Mucosa of descending colon (tissue), 3 donors: ENCODE data around the gene RNF115. TPM values are rescaled to one million over a fixed set of nuclear protein-coding genes. Genes with fewer than 3 reads are reported as not detected.

Source experiments
- ATAC-seq: fragments of 200-7000 bp; cut with Tn5 transposase; one replicate; pipeline ENCODE4 v1.9.1; 2020; ENCODE audit warnings: mild to moderate bottlenecking, moderate library complexity
- DNase-seq, 3 donors: peaks; one replicate each; pipeline ENCODE4 v3.0.0-alpha.2; 2020
- H3K36me3 ChIP-seq: fragments of 200-600 bp; one replicate; pipeline ENCODE4 v1.8.0; 2021; ENCODE audit warnings: low read depth, mild to moderate bottlenecking
- H3K4me1 ChIP-seq: fragments of 200-600 bp; one replicate; pipeline ENCODE4 v1.8.0; 2021; ENCODE audit warnings: low read depth, mild to moderate bottlenecking
- H3K4me3 ChIP-seq: fragments of 200-600 bp; one replicate; pipeline ENCODE4 v1.8.0; 2021; ENCODE audit warnings: mild to moderate bottlenecking
- H3K9me3 ChIP-seq: fragments of 200-600 bp; one replicate; pipeline ENCODE4 v1.8.0; 2021; ENCODE audit warnings: mild to moderate bottlenecking
- CTCF ChIP-seq: fragments of 200-600 bp; IDR thresholded peaks from one replicate; pipeline ENCODE4 v1.8.0; 2022; ENCODE audit warnings: antibody characterized with exemption, mild to moderate bottlenecking
- intact Hi-C, 2 donors: fragments of 100-400 bp; cut with DNase I in 1 of 2; cut with micrococcal nuclease in 1 of 2; formaldehyde crosslinking; loops; one replicate each; pipeline versions ENCODE4 v1.11.0 to v1.11.1; 2022; cut with DNase I, micrococcal nuclease
- total RNA-seq, 3 donors: library from RNA; stranded (reverse); fragmentation: NEBNext Ultra II Directional in 2 of 3; extraction: Animal tissue kit (Norgen Biotek cat#: 25700) in 2 of 3; gene quantifications; one replicate each; pipeline versions ENCODE4 v1.2.1 to v1.2.4, GENCODE V29; 2021 to 2023
- donor health status: DM: no; HTN: no; CAD: no; lungs with moderate emphysema.
- donor health status: DM: no; HTN: no; CAD: no.
- donor health status: DM: no; HTN: yes; CAD: no.

Gene RNF115
- total RNA-seq, 3 donors from 2014 or later = 8.3 to 13.6 (median 8.8) TPM

- TF ChIP-seq CTCF = no peak
- no peaks in the 10 kb centered on the region for H3K9me3 ChIP-seq
- peaks cover 4% of the 10 kb centered on the region for H3K4me1 ChIP-seq
- H3K36me3 ChIP-seq = no peaks in the 10 kb centered on the region
- intact Hi-C loops = no loop called here
- peak; percentile 90 to 94 (median 93) for DNase-seq
- ATAC-seq = peak; percentile 84
- peak overlapping the region; percentile 63 for H3K4me3 ChIP-seq
Measured at GRCh38 chr1:145859491-145860023, 35.7 kb upstream of the RNF115 start.

- no peaks in the 10 kb centered on the region for H3K36me3 ChIP-seq
- TF ChIP-seq CTCF = no peak
- H3K4me1 ChIP-seq = peaks cover 4% of the 10 kb centered on the region
- DNase-seq (peak; percentile 95 to 97 (median 97)), ATAC-seq (peak; percentile 96)
- intact Hi-C loops = no loop called here
- H3K9me3 ChIP-seq = no peaks in the 10 kb centered on the region
- H3K4me3 ChIP-seq = peak within 1 kb of the TSS; percentile 63
Measured at GRCh38 chr1:145858901-145859490, 35.1 kb upstream of the RNF115 start, which contains the start of gene PIAS3. PIAS3 (minus strand) TSS chr1:145859081; CDS start chr1:145858990, 91 bp downstream.

GRCh38 chr1:145858238-145858900 lies 34.5 kb upstream of the RNF115 start:
- Histone ChIP-seq H3K36me3 (no peaks in the 10 kb centered on the region), H3K4me3 (peak overlapping the region; percentile 63), H3K4me1 (peaks cover 4% of the 10 kb centered on the region), H3K9me3 (no peaks in the 10 kb centered on the region)
- DNase-seq (peak; percentile 77 to 84 (median 77)), ATAC-seq (peak; percentile 55)
- no peak for TF ChIP-seq CTCF
- intact Hi-C loops = no loop called here

GRCh38 chr1:145857170-145857569 lies 33.3 kb upstream of the RNF115 start:
- no peak for TF ChIP-seq CTCF
- Histone ChIP-seq H3K4me1 (peaks cover 4% of the 10 kb centered on the region), H3K36me3 (no peaks in the 10 kb centered on the region), H3K4me3 (no peak overlapping the region), H3K9me3 (no peaks in the 10 kb centered on the region)
- no peak for DNase-seq
- ATAC-seq = no peak
- intact Hi-C loops = no loop called here

GRCh38 chr1:145855426-145855948 lies 31.6 kb upstream of the RNF115 start:
- no peak overlapping the region for H3K4me3 ChIP-seq
- intact Hi-C loops = no loop called here
- DNase-seq (no peak), ATAC-seq (no peak)
- no peaks in the 10 kb centered on the region for H3K9me3 ChIP-seq
- no peak for TF ChIP-seq CTCF
- H3K36me3 ChIP-seq = no peaks in the 10 kb centered on the region
- H3K4me1 ChIP-seq = peaks cover 4% of the 10 kb centered on the region
